ENCODE data around the gene IL34.
"Not testable (repeated sequence)": the region's sequence is repeated elsewhere in the genome, so short reads cannot be mapped to it uniquely, and the experiment has no call there.

Gene IL34

GRCh38 chr16:70642633-70643032 lies 3.7 kb upstream of the IL34 start:
- H3K4me1 ChIP-seq (ENCODE audit: control insufficient read depth in 2 of 2, insufficient read depth in 1 of 2, low read depth in 1 of 2, low read length in 2 of 2) = peaks cover 6 to 17% of the 10 kb centered on the region in 2 donors
- H3K23ac ChIP-seq (ENCODE audit: low read depth, low read length, poor library complexity) = no peak overlapping the region

DNA sequence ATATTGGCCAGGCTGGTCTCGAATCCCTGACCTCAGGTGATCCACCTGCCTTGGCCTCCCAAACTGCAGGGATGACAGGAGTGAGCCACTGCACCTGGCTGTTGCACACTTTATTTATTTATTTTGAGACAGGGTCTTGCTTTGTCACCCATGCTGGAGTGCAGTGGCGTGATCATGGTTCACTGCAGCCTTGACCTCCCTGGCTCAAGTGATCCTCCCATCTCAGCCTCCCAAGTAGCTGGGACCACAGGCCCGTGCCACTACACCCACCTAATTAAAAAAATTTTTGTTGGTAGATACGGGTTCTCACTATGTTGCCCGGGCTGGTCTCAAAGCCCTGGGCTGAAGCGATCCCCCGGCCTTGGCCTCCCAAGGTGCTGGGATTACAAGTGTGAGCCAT lies 3.1 kb upstream of the IL34 start:
- not testable (repeated sequence) for H3K36me3 ChIP-seq (replicated peaks in 1 of 2; ENCODE audit: control insufficient read depth in 2 of 2, insufficient read depth in 2 of 2, low read length in 2 of 2); H2AFZ ChIP-seq (ENCODE audit: low read length); H4K8ac ChIP-seq (ENCODE audit: low read depth, low read length); H2BK120ac ChIP-seq (ENCODE audit: low read depth, low read length); H3K14ac ChIP-seq (ENCODE audit: low read length); DNase-seq (ENCODE audit: low spot score); H3K23ac ChIP-seq (ENCODE audit: low read depth, low read length, poor library complexity); H2BK5ac ChIP-seq (ENCODE audit: low read length); H3K4me2 ChIP-seq (ENCODE audit: insufficient read depth, low read length, poor library complexity, severe bottlenecking); H3K18ac ChIP-seq (ENCODE audit: low read length); H3K27me3 ChIP-seq (ENCODE audit: control insufficient read depth in 3 of 3, insufficient read depth in 3 of 3, low read depth in 1 of 3, low read length in 3 of 3); H2AK5ac ChIP-seq (ENCODE audit: low read depth, low read length); H3K9me3 ChIP-seq (replicated peaks in 1 of 2; ENCODE audit: control insufficient read depth in 2 of 2, insufficient read depth in 1 of 2, low read depth in 1 of 2, low read length in 2 of 2); H3K4ac ChIP-seq (ENCODE audit: low read length); H2BK15ac ChIP-seq (ENCODE audit: low read length); H3K4me3 ChIP-seq (ENCODE audit: low read length in 2 of 2); H3K9ac ChIP-seq (ENCODE audit: low read depth, low read length, poor library complexity); H2BK12ac ChIP-seq (ENCODE audit: low read length); H3K27ac ChIP-seq (replicated peaks; ENCODE audit: low read length); H3K79me1 ChIP-seq (ENCODE audit: low read depth, low read length); H4K91ac ChIP-seq (ENCODE audit: low read depth, low read length, poor library complexity)
- no CpG with 5 or more reads among the region's 7 CpGs for WGBS, 2 donors (ENCODE audit: extremely low coverage in 2 of 2, insufficient read length in 2 of 2, insufficient replicate concordance in 1 of 2)
- peaks cover 6 to 17% of the 10 kb centered on the region in 2 donors for H3K4me1 ChIP-seq (ENCODE audit: control insufficient read depth in 2 of 2, insufficient read depth in 1 of 2, low read depth in 1 of 2, low read length in 2 of 2)

More at GRCh38 chr16:70642633-70643032, 3.7 kb upstream of the IL34 start:
- Histone ChIP-seq H2AK5ac (ENCODE audit: low read depth, low read length) (no peak overlapping the region), H3K4me2 (ENCODE audit: insufficient read depth, low read length, poor library complexity, severe bottlenecking) (no peak overlapping the region), H3K4ac (ENCODE audit: low read length) (no peak overlapping the region), H3K79me1 (ENCODE audit: low read depth, low read length) (no peaks in the 10 kb centered on the region), H2BK5ac (ENCODE audit: low read length) (no peak overlapping the region), H3K27me3 (ENCODE audit: control insufficient read depth in 3 of 3, insufficient read depth in 3 of 3, low read depth in 1 of 3, low read length in 3 of 3) (no peaks in the 10 kb centered on the region), H4K8ac (ENCODE audit: low read depth, low read length) (no peak overlapping the region), H3K36me3 (replicated peaks in 1 of 2; ENCODE audit: control insufficient read depth in 2 of 2, insufficient read depth in 2 of 2, low read length in 2 of 2) (no peaks in the 10 kb centered on the region), H2BK12ac (ENCODE audit: low read length) (no peak overlapping the region), H4K91ac (ENCODE audit: low read depth, low read length, poor library complexity) (no peak overlapping the region), H3K27ac (replicated peaks; ENCODE audit: low read length) (no peak overlapping the region), H2AFZ (ENCODE audit: low read length) (no peak overlapping the region), H3K18ac (ENCODE audit: low read length) (no peak overlapping the region), H3K9ac (ENCODE audit: low read depth, low read length, poor library complexity) (no peak overlapping the region), H3K14ac (ENCODE audit: low read length) (no peak overlapping the region), H3K9me3 (replicated peaks in 1 of 2; ENCODE audit: control insufficient read depth in 2 of 2, insufficient read depth in 1 of 2, low read depth in 1 of 2, low read length in 2 of 2) (no peaks in the 10 kb centered on the region), H2BK120ac (ENCODE audit: low read depth, low read length) (no peak overlapping the region), H2BK15ac (ENCODE audit: low read length) (no peak overlapping the region), H3K4me3 (ENCODE audit: low read length in 2 of 2) (no peak overlapping the region)
- no peak for DNase-seq (ENCODE audit: low spot score)
- WGBS, 2 donors (ENCODE audit: extremely low coverage in 2 of 2, insufficient read length in 2 of 2, insufficient replicate concordance in 1 of 2) = no CpG with 5 or more reads among the region's 1 CpG

DNA sequence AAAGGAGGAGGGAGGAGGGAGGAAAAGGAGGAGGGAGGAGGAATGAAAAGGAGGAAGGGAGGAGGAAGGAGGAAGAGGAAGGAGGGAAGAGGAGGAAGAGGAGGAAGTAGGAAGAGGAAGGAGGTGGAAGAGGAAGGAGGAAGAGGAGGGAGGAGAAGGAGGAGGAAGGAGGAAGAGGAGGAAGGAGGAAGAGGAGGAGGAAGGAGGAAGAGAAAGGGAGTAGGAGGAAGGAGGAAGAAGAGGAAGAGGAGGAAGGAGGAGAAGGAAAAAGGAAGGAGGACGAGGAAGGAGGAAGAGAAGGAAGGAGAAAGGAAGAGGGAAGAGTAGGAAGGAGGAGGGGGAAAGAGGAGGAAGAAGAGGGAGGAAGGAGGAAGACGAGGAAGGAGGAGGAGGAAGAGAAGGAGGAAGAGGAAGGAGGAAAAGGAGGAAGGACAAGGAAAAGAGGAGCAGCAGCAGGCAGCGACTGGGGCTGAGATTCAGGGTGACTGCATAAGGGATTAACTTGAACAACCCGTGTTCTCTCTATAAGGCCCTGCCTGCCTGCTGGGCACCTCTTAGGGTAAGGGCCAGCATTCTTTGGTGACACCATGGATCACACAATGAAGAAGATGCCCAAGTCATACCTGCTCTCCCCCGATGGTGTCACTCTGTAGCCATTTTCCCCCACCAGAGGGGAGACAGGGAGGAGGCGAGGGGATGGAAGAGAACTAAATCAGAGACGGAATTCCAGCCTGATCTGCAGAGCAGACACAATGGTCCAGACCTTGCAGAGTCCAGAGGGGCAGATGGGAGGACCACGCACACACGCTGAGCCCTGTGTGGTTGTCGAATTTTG lies 1.4 kb upstream of the IL34 start:
- Histone ChIP-seq H3K4me2 (ENCODE audit: insufficient read depth, low read length, poor library complexity, severe bottlenecking) (no peak overlapping the region), H3K14ac (ENCODE audit: low read length) (no peak overlapping the region)

GRCh38 chr16:70647441-70648359 lies 1.3 kb downstream of the IL34 start:
- Histone ChIP-seq H2AK5ac (ENCODE audit: low read depth, low read length) (peak overlapping the region; percentile 2), H2BK12ac (ENCODE audit: low read length) (no peak overlapping the region), H3K4me1 (ENCODE audit: control insufficient read depth in 2 of 2, insufficient read depth in 1 of 2, low read depth in 1 of 2, low read length in 2 of 2) (peaks cover 6 to 9% of the 10 kb centered on the region in 2 donors), H2BK5ac (ENCODE audit: low read length) (no peak overlapping the region), H3K27ac (replicated peaks; ENCODE audit: low read length) (no peak overlapping the region), H3K9ac (ENCODE audit: low read depth, low read length, poor library complexity) (no peak overlapping the region), H4K91ac (ENCODE audit: low read depth, low read length, poor library complexity) (no peak overlapping the region), H3K4me3 (ENCODE audit: low read length in 2 of 2) (no peak overlapping the region), H3K14ac (ENCODE audit: low read length) (no peak overlapping the region), H2BK15ac (ENCODE audit: low read length) (no peak overlapping the region), H3K18ac (ENCODE audit: low read length) (peak overlapping the region; percentile 8), H3K4ac (ENCODE audit: low read length) (no peak overlapping the region), H2BK120ac (ENCODE audit: low read depth, low read length) (no peak overlapping the region), H3K27me3 (ENCODE audit: control insufficient read depth in 3 of 3, insufficient read depth in 3 of 3, low read depth in 1 of 3, low read length in 3 of 3) (no peaks in the 10 kb centered on the region), H3K23ac (ENCODE audit: low read depth, low read length, poor library complexity) (no peak overlapping the region), H4K8ac (ENCODE audit: low read depth, low read length) (peak overlapping the region; percentile 23), H3K9me3 (replicated peaks in 1 of 2; ENCODE audit: control insufficient read depth in 2 of 2, insufficient read depth in 1 of 2, low read depth in 1 of 2, low read length in 2 of 2) (peaks cover 2 to 11% of the 10 kb centered on the region in 2 donors), H3K4me2 (ENCODE audit: insufficient read depth, low read length, poor library complexity, severe bottlenecking) (no peak overlapping the region), H3K36me3 (replicated peaks in 1 of 2; ENCODE audit: control insufficient read depth in 2 of 2, insufficient read depth in 2 of 2, low read length in 2 of 2) (no peaks in the 10 kb centered on the region), H2AFZ (ENCODE audit: low read length) (no peak overlapping the region), H3K79me1 (ENCODE audit: low read depth, low read length) (no peaks in the 10 kb centered on the region)
- DNase-seq (ENCODE audit: low spot score) = no peak
- no CpG with 5 or more reads among the region's 15 CpGs for WGBS, 2 donors (ENCODE audit: extremely low coverage in 2 of 2, insufficient read length in 2 of 2, insufficient replicate concordance in 1 of 2)

More for the DNA sequence above, 1.4 kb upstream of the IL34 start:
- no peak overlapping the region for H3K4me3 ChIP-seq (ENCODE audit: low read length in 2 of 2)
- no peak overlapping the region for H2BK5ac ChIP-seq (ENCODE audit: low read length)
- H3K4me1 ChIP-seq (ENCODE audit: control insufficient read depth in 2 of 2, insufficient read depth in 1 of 2, low read depth in 1 of 2, low read length in 2 of 2) = peaks cover 4 to 9% of the 10 kb centered on the region in 2 donors
- no peak overlapping the region for H2AFZ ChIP-seq (ENCODE audit: low read length)
- no peak overlapping the region for H4K91ac ChIP-seq (ENCODE audit: low read depth, low read length, poor library complexity)
- H2BK15ac ChIP-seq (ENCODE audit: low read length) = no peak overlapping the region
- H3K36me3 ChIP-seq (replicated peaks in 1 of 2; ENCODE audit: control insufficient read depth in 2 of 2, insufficient read depth in 2 of 2, low read length in 2 of 2) = no peaks in the 10 kb centered on the region
- H3K79me1 ChIP-seq (ENCODE audit: low read depth, low read length) = no peaks in the 10 kb centered on the region
- peaks cover 2 to 11% of the 10 kb centered on the region in 2 donors for H3K9me3 ChIP-seq (replicated peaks in 1 of 2; ENCODE audit: control insufficient read depth in 2 of 2, insufficient read depth in 1 of 2, low read depth in 1 of 2, low read length in 2 of 2)
- no peak overlapping the region for H2BK12ac ChIP-seq (ENCODE audit: low read length)
- no peak overlapping the region for H3K27ac ChIP-seq (replicated peaks; ENCODE audit: low read length)
- H4K8ac ChIP-seq (ENCODE audit: low read depth, low read length) = peak overlapping the region; percentile 87
- H2AK5ac ChIP-seq (ENCODE audit: low read depth, low read length) = no peak overlapping the region
- DNase-seq (ENCODE audit: low spot score) = no peak
- peak overlapping the region; percentile 67 for H3K18ac ChIP-seq (ENCODE audit: low read length)
- H2BK120ac ChIP-seq (ENCODE audit: low read depth, low read length) = no peak overlapping the region
- no peaks in the 10 kb centered on the region for H3K27me3 ChIP-seq (ENCODE audit: control insufficient read depth in 3 of 3, insufficient read depth in 3 of 3, low read depth in 1 of 3, low read length in 3 of 3)
- peak overlapping the region; percentile 21 for H3K9ac ChIP-seq (ENCODE audit: low read depth, low read length, poor library complexity)
- no peak overlapping the region for H3K4ac ChIP-seq (ENCODE audit: low read length)
- no peak overlapping the region for H3K23ac ChIP-seq (ENCODE audit: low read depth, low read length, poor library complexity)
- no CpG with 5 or more reads among the region's 10 CpGs for WGBS, 2 donors (ENCODE audit: extremely low coverage in 2 of 2, insufficient read length in 2 of 2, insufficient replicate concordance in 1 of 2)

All from neuronal stem cell (in vitro differentiated cells).